ENCODE data around the gene PFDN6. TPM values are rescaled to one million over a fixed set of nuclear protein-coding genes. Genes with fewer than 3 reads are reported as not detected.

PFDN6 gene
- total and polyA plus RNA-seq, 9 of the 15 experiments (the other 6 are each of a cell fraction or from before 2014, with no cell fraction given): 6.8 to 475 (median 216) TPM

GRCh38 chr6:33289784-33290315 is 449 bp downstream of the PFDN6 start (continued):
- TF ChIP-seq ZNF830 (CRISPR knock-in tag; IDR thresholded peaks at IDR 0.05) (0 out of 2 replicates have a peak, but pooled peaks have one; percentile 9), POLR2B (IDR thresholded peaks at IDR 0.05; ENCODE audit: low read depth, partially characterized antibody) (no peak), THRAP3 (IDR thresholded peaks at IDR 0.05; ENCODE audit: borderline replicate concordance) (no peak), SAFB2 (IDR thresholded peaks at IDR 0.05; ENCODE audit: borderline replicate concordance, low read depth, low read length, severe bottlenecking) (no peak), KLF13 (tag; IDR thresholded peaks at IDR 0.05; ENCODE audit: borderline replicate concordance, low read depth) (no peak), ZEB2 (IDR thresholded peaks at IDR 0.05) (no peak), TFAP4 (CRISPR knock-in tag; IDR thresholded peaks at IDR 0.05; ENCODE audit: borderline replicate concordance) (no peak), HDAC2 (IDR thresholded peaks at IDR 0.05) (0 out of 2 replicates have a peak, but pooled peaks have one; percentile 2), HMG20B (CRISPR knock-in tag; IDR thresholded peaks at IDR 0.05) (no peak), CSDE1 (IDR thresholded peaks at IDR 0.05) (no peak), PML (IDR thresholded peaks at IDR 0.05; ENCODE audit: low read length) (peak; percentile 5; the same call in 1 of the 2 replicates), ZFPM2 (CRISPR knock-in tag; IDR thresholded peaks at IDR 0.05) (no peak), TOE1 (IDR thresholded peaks at IDR 0.05; ENCODE audit: borderline replicate concordance) (no peak), TOE1 (CRISPR knock-in tag; IDR thresholded peaks at IDR 0.05; ENCODE audit: borderline replicate concordance, low read depth) (no peak), TAF15 (IDR thresholded peaks at IDR 0.05; ENCODE audit: low read depth, low read length) (no peak), NR1H2 (CRISPR knock-in tag; IDR thresholded peaks at IDR 0.05) (no peak), ZNF395 (CRISPR knock-in tag; IDR thresholded peaks at IDR 0.05) (no peak), FOXJ2 (tag; IDR thresholded peaks at IDR 0.05) (no peak), ZNF175 (CRISPR knock-in tag; IDR thresholded peaks at IDR 0.05; ENCODE audit: low read depth) (no peak), RBFOX2 (IDR thresholded peaks at IDR 0.05; ENCODE audit: low read depth, low read length) (no peak; the same call in 1 of the 2 replicates), ZNF436 (CRISPR knock-in tag; IDR thresholded peaks at IDR 0.05) (no peak), ESRRB (CRISPR knock-in tag; IDR thresholded peaks at IDR 0.05; ENCODE audit: borderline replicate concordance) (0 out of 2 replicates have a peak, but pooled peaks have one; percentile 27), THAP7 (CRISPR knock-in tag; IDR thresholded peaks at IDR 0.05) (no peak), CTBP1 (IDR thresholded peaks at IDR 0.05; ENCODE audit: borderline replicate concordance) (0 out of 2 replicates have a peak, but pooled peaks have one; percentile 8), ZNF589 (CRISPR knock-in tag; IDR thresholded peaks at IDR 0.05; ENCODE audit: low read depth) (no peak), POLR2A (conservative IDR thresholded peaks at IDR 0.05) (peak; percentile 2; the same call in 1 of the 2 replicates), PRMT5 (CRISPR knock-in tag; IDR thresholded peaks at IDR 0.05) (no peak)

Measured in K562 (cell line).